Measurements from ENCODE around the gene HLA-E. TPM values are rescaled to one million over a fixed set of nuclear protein-coding genes. Genes with fewer than 3 reads are reported as not detected.

Gene HLA-E
- total and polyA plus RNA-seq, 2 of the 13 experiments (the other 11 are each of a cell fraction or from before 2014, with no cell fraction given): 45.2 to 90.4 TPM

DNA sequence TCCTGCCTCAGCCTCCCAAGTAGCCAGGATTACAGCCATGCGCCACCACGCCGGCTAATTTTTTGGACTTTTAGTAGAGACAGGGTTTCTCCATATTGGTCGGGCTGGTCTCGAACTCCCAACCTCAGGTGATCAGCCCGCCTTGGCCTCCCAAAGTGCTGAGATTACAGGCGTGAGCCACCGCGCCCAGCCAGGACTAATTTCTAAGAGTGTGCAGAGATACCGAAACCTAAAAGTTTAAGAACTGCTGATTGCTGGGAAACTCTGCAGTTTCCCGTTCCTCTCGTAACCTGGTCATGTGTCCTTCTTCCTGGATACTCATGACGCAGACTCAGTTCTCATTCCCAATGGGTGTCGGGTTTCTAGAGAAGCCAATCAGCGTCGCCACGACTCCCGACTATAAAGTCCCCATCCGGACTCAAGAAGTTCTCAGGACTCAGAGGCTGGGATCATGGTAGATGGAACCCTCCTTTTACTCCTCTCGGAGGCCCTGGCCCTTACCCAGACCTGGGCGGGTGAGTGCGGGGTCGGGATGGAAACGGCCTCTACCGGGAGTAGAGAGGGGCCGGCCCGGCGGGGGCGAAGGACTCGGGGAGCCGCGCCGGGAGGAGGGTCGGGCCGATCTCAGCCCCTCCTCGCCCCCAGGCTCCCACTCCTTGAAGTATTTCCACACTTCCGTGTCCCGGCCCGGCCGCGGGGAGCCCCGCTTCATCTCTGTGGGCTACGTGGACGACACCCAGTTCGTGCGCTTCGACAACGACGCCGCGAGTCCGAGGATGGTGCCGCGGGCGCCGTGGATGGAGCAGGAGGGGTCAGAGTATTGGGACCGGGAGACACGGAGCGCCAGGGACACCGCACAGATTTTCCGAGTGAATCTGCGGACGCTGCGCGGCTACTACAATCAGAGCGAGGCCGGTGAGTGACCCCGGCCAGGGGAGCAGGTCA is at the start of gene HLA-E (continued):
- TF ChIP-seq, protein P1, sequence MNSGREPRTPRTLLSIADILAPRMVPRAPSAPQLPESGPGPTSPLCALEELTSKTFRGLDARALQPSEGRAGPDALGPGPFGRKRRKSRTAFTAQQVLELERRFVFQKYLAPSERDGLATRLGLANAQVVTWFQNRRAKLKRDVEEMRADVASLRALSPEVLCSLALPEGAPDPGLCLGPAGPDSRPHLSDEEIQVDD (CRISPR knock-in tag; IDR thresholded peaks at IDR 0.05; ENCODE audit: borderline replicate concordance): 0 out of 2 replicates have a peak, but pooled peaks have one; percentile 43
- TF ChIP-seq ZNF558 (CRISPR knock-in tag; IDR thresholded peaks at IDR 0.05; ENCODE audit: borderline replicate concordance): peak; percentile 40; the same call in 1 of the 2 replicates
- TF ChIP-seq TBX3 (IDR thresholded peaks at IDR 0.05; ENCODE audit: borderline replicate concordance): no peak
- peak; percentile 66 for TF ChIP-seq PHF20 (CRISPR knock-in tag; IDR thresholded peaks at IDR 0.05)
- TF ChIP-seq, protein P2, sequence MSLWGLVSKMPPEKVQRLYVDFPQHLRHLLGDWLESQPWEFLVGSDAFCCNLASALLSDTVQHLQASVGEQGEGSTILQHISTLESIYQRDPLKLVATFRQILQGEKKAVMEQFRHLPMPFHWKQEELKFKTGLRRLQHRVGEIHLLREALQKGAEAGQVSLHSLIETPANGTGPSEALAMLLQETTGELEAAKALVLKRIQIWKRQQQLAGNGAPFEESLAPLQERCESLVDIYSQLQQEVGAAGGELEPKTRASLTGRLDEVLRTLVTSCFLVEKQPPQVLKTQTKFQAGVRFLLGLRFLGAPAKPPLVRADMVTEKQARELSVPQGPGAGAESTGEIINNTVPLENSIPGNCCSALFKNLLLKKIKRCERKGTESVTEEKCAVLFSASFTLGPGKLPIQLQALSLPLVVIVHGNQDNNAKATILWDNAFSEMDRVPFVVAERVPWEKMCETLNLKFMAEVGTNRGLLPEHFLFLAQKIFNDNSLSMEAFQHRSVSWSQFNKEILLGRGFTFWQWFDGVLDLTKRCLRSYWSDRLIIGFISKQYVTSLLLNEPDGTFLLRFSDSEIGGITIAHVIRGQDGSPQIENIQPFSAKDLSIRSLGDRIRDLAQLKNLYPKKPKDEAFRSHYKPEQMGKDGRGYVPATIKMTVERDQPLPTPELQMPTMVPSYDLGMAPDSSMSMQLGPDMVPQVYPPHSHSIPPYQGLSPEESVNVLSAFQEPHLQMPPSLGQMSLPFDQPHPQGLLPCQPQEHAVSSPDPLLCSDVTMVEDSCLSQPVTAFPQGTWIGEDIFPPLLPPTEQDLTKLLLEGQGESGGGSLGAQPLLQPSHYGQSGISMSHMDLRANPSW (CRISPR knock-in tag; IDR thresholded peaks at IDR 0.05; ENCODE audit: borderline replicate concordance): no peak
- peak; percentile 84; the same call in 1 of the 2 replicates for TF ChIP-seq ZNF335 (CRISPR knock-in tag; IDR thresholded peaks at IDR 0.05)
- TF ChIP-seq ETV6 (CRISPR knock-in tag; conservative IDR thresholded peaks at IDR 0.05): no peak
- TF ChIP-seq, protein P3, sequence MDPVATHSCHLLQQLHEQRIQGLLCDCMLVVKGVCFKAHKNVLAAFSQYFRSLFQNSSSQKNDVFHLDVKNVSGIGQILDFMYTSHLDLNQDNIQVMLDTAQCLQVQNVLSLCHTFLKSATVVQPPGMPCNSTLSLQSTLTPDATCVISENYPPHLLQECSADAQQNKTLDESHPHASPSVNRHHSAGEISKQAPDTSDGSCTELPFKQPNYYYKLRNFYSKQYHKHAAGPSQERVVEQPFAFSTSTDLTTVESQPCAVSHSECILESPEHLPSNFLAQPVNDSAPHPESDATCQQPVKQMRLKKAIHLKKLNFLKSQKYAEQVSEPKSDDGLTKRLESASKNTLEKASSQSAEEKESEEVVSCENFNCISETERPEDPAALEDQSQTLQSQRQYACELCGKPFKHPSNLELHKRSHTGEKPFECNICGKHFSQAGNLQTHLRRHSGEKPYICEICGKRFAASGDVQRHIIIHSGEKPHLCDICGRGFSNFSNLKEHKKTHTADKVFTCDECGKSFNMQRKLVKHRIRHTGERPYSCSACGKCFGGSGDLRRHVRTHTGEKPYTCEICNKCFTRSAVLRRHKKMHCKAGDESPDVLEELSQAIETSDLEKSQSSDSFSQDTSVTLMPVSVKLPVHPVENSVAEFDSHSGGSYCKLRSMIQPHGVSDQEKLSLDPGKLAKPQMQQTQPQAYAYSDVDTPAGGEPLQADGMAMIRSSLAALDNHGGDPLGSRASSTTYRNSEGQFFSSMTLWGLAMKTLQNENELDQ (CRISPR knock-in tag; IDR thresholded peaks at IDR 0.05; ENCODE audit: borderline replicate concordance): no peak
- TF ChIP-seq ZSCAN30 (CRISPR knock-in tag; IDR thresholded peaks at IDR 0.05): 0 out of 2 replicates have a peak, but pooled peaks have one; percentile 32
- TF ChIP-seq ZNF678 (CRISPR knock-in tag; IDR thresholded peaks at IDR 0.05): 0 out of 2 replicates have a peak, but pooled peaks have one; percentile 36
- no peak for TF ChIP-seq DPF2 (CRISPR knock-in tag; IDR thresholded peaks at IDR 0.05; ENCODE audit: borderline replicate concordance, low read depth)
- TF ChIP-seq, protein P4, sequence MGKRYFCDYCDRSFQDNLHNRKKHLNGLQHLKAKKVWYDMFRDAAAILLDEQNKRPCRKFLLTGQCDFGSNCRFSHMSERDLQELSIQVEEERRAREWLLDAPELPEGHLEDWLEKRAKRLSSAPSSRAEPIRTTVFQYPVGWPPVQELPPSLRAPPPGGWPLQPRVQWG (CRISPR knock-in tag; IDR thresholded peaks at IDR 0.05; ENCODE audit: borderline replicate concordance, low read depth): no peak
- TF ChIP-seq, protein P5, sequence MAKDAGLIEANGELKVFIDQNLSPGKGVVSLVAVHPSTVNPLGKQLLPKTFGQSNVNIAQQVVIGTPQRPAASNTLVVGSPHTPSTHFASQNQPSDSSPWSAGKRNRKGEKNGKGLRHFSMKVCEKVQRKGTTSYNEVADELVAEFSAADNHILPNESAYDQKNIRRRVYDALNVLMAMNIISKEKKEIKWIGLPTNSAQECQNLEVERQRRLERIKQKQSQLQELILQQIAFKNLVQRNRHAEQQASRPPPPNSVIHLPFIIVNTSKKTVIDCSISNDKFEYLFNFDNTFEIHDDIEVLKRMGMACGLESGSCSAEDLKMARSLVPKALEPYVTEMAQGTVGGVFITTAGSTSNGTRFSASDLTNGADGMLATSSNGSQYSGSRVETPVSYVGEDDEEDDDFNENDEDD (CRISPR knock-in tag; IDR thresholded peaks at IDR 0.05; ENCODE audit: borderline replicate concordance): no peak
- no peak for TF ChIP-seq NCOA2 (CRISPR knock-in tag; IDR thresholded peaks at IDR 0.05)
- no peak; the same call in 1 of the 2 replicates for TF ChIP-seq DMAP1 (CRISPR knock-in tag; IDR thresholded peaks at IDR 0.05)
- no peak for TF ChIP-seq MED8 (CRISPR knock-in tag; IDR thresholded peaks at IDR 0.05; ENCODE audit: insufficient replicate concordance)
- TF ChIP-seq, protein P6, sequence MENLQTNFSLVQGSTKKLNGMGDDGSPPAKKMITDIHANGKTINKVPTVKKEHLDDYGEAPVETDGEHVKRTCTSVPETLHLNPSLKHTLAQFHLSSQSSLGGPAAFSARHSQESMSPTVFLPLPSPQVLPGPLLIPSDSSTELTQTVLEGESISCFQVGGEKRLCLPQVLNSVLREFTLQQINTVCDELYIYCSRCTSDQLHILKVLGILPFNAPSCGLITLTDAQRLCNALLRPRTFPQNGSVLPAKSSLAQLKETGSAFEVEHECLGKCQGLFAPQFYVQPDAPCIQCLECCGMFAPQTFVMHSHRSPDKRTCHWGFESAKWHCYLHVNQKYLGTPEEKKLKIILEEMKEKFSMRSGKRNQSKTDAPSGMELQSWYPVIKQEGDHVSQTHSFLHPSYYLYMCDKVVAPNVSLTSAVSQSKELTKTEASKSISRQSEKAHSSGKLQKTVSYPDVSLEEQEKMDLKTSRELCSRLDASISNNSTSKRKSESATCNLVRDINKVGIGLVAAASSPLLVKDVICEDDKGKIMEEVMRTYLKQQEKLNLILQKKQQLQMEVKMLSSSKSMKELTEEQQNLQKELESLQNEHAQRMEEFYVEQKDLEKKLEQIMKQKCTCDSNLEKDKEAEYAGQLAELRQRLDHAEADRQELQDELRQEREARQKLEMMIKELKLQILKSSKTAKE (CRISPR knock-in tag; IDR thresholded peaks at IDR 0.05; ENCODE audit: borderline replicate concordance): no peak
- TF ChIP-seq KDM2A (CRISPR knock-in tag; IDR thresholded peaks at IDR 0.05; ENCODE audit: borderline replicate concordance, low read depth): peak; percentile 63
